ENCODE results near the gene FBXL7.

The FBXL7 gene

DNA sequence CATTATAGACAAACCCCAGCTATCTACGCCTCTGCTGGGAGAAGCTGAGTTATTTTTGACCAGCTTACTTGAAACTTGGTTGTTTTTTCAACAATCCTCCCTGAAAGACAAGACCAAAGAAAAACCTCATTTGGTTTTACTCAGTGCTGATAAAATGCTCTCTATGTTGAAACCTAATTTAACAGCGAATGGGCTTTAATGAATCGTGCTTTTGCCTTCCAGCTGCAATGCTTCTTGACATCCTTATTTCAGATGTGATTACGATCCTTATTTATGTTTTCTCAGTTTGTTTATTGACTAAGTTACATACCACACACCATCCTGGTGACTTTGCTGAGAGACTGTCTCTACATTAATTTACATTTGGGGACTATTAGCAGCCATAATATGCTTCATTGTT lies 179.2 kb downstream of the FBXL7 start:
- Histone ChIP-seq H3K9me2 (replicated peaks; ENCODE audit: insufficient read depth, low read length) (no peaks in the 10 kb centered on the region), H3K36me3 (ENCODE audit: low read length) (no peaks in the 10 kb centered on the region), H3K4me3 (ENCODE audit: insufficient read depth, low read length, poor library complexity, severe bottlenecking) (no peak overlapping the region), H3K9ac (ENCODE audit: low read length) (no peak overlapping the region), H3K4me2 (ENCODE audit: low read depth, low read length, poor library complexity, severe bottlenecking) (no peak overlapping the region), H3K9me3 (ENCODE audit: insufficient read depth, low read length) (no peaks in the 10 kb centered on the region), H3F3A (ENCODE audit: insufficient read depth) (no peaks in the 10 kb centered on the region), H3K79me2 (ENCODE audit: insufficient read depth, low read length) (no peaks in the 10 kb centered on the region), H3K27me3 (ENCODE audit: low read length) (no peaks in the 10 kb centered on the region), H2AFZ (ENCODE audit: low read depth, low read length, severe bottlenecking) (no peak overlapping the region), H3K27ac (ENCODE audit: low read depth, low read length) (no peak overlapping the region), H4K20me1 (ENCODE audit: low read depth, low read length) (no peaks in the 10 kb centered on the region)
- no peak for TF ChIP-seq EZH2phosphoT487 (conservative IDR thresholded peaks at IDR 0.05; ENCODE audit: low read length)
- TF ChIP-seq, protein P1, sequence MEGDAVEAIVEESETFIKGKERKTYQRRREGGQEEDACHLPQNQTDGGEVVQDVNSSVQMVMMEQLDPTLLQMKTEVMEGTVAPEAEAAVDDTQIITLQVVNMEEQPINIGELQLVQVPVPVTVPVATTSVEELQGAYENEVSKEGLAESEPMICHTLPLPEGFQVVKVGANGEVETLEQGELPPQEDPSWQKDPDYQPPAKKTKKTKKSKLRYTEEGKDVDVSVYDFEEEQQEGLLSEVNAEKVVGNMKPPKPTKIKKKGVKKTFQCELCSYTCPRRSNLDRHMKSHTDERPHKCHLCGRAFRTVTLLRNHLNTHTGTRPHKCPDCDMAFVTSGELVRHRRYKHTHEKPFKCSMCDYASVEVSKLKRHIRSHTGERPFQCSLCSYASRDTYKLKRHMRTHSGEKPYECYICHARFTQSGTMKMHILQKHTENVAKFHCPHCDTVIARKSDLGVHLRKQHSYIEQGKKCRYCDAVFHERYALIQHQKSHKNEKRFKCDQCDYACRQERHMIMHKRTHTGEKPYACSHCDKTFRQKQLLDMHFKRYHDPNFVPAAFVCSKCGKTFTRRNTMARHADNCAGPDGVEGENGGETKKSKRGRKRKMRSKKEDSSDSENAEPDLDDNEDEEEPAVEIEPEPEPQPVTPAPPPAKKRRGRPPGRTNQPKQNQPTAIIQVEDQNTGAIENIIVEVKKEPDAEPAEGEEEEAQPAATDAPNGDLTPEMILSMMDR (IDR thresholded peaks at IDR 0.05; ENCODE audit: insufficient read depth, low read length, poor library complexity, severe bottlenecking): no peak

DNA sequence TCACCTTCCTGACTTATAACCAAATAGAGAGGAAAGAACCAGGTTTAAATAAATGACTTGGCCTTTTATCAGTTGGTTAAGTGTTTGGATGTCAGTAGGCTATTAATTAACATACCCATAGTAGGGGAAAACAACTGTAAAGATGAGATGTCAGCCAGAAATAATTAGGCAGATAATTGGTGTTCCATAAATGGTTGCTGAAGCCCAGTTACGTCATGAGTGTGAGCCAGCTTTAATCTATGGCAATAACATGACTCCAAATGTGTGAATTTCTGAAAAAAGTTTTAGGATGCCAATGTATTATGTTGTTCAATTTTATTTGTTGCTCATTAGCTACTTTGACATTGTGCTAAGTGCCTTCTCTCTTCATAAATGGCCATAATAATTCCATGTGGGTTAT lies 180.5 kb downstream of the FBXL7 start:
- Histone ChIP-seq H3K79me2 (ENCODE audit: insufficient read depth, low read length) (no peaks in the 10 kb centered on the region), H2AFZ (ENCODE audit: low read depth, low read length, severe bottlenecking) (no peak overlapping the region), H4K20me1 (ENCODE audit: low read depth, low read length) (no peaks in the 10 kb centered on the region), H3K36me3 (ENCODE audit: low read length) (no peaks in the 10 kb centered on the region), H3K9ac (ENCODE audit: low read length) (no peak overlapping the region), H3F3A (ENCODE audit: insufficient read depth) (no peaks in the 10 kb centered on the region), H3K27me3 (ENCODE audit: low read length) (no peaks in the 10 kb centered on the region), H3K27ac (ENCODE audit: low read depth, low read length) (no peak overlapping the region), H3K9me3 (ENCODE audit: insufficient read depth, low read length) (no peaks in the 10 kb centered on the region), H3K4me2 (ENCODE audit: low read depth, low read length, poor library complexity, severe bottlenecking) (no peak overlapping the region), H3K9me2 (replicated peaks; ENCODE audit: insufficient read depth, low read length) (no peaks in the 10 kb centered on the region), H3K4me3 (ENCODE audit: insufficient read depth, low read length, poor library complexity, severe bottlenecking) (no peak overlapping the region)
- TF ChIP-seq, protein P1 (IDR thresholded peaks at IDR 0.05; ENCODE audit: insufficient read depth, low read length, poor library complexity, severe bottlenecking): no peak
- no peak for TF ChIP-seq EZH2phosphoT487 (conservative IDR thresholded peaks at IDR 0.05; ENCODE audit: low read length)

DNA sequence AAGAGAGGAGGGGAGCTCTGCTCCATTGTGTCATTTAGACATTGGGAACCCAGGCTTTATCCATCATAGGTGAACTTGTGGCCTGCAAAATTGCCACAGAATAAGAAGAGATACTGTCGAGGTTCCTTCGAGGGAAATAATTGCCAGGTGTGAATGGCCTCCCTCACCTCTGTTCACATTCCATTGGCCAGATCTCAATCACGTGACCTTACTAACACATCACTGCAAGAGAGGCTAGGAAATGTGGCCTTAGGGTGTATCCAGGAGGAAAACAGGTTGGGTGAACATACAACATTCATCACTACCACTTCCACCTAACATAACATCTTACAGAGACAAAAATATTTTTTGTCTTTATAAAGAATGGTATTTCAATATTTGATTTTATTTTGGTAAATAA lies 182.1 kb downstream of the FBXL7 start:
- Histone ChIP-seq H3K27me3 (ENCODE audit: low read length) (no peaks in the 10 kb centered on the region), H3K9me2 (replicated peaks; ENCODE audit: insufficient read depth, low read length) (no peaks in the 10 kb centered on the region), H3K36me3 (ENCODE audit: low read length) (no peaks in the 10 kb centered on the region), H3K9ac (ENCODE audit: low read length) (no peak overlapping the region), H4K20me1 (ENCODE audit: low read depth, low read length) (no peaks in the 10 kb centered on the region), H3F3A (ENCODE audit: insufficient read depth) (no peaks in the 10 kb centered on the region), H3K27ac (ENCODE audit: low read depth, low read length) (no peak overlapping the region), H3K79me2 (ENCODE audit: insufficient read depth, low read length) (no peaks in the 10 kb centered on the region), H2AFZ (ENCODE audit: low read depth, low read length, severe bottlenecking) (no peak overlapping the region), H3K4me2 (ENCODE audit: low read depth, low read length, poor library complexity, severe bottlenecking) (no peak overlapping the region), H3K9me3 (ENCODE audit: insufficient read depth, low read length) (no peaks in the 10 kb centered on the region), H3K4me3 (ENCODE audit: insufficient read depth, low read length, poor library complexity, severe bottlenecking) (no peak overlapping the region)
- no peak for TF ChIP-seq EZH2phosphoT487 (conservative IDR thresholded peaks at IDR 0.05; ENCODE audit: low read length)
- TF ChIP-seq, protein P1 (IDR thresholded peaks at IDR 0.05; ENCODE audit: insufficient read depth, low read length, poor library complexity, severe bottlenecking): no peak
